CD4-positive, CD25-positive, alpha-beta regulatory T cell (primary cell): Measurements from ENCODE around the gene HECTD1. TPM values are rescaled to one million over a fixed set of nuclear protein-coding genes. Genes with fewer than 3 reads are reported as not detected.
"Not testable (repeated sequence)": the region's sequence is repeated elsewhere in the genome, so short reads cannot be mapped to it uniquely, and the experiment has no call there.

Experiments
- ATAC-seq, 2 donors: fragments of 150-1000 bp; cut with Tn5 transposase; one replicate each; pipeline ENCODE4 v1.10.0; 2021; ENCODE audit warnings: low read depth in 2 of 2, moderate number of reproducible peaks in 2 of 2, moderate library complexity in 1 of 2
- DNase-seq, 3 donors: peaks; one replicate each; pipeline versions ENCODE4 v3.0.0 to v3.0.0-alpha.2; 2012 to 2022; ENCODE audit warnings: mixed read lengths in 1 of 3
- H3K27ac ChIP-seq: one replicate; pipeline ENCODE4 v1.7.0; 2013; ENCODE audit warnings: mild to moderate bottlenecking, low read length; ENCODE audit not compliant: insufficient read depth, poor library complexity, severe bottlenecking
- H3K27me3 ChIP-seq: one replicate; pipeline ENCODE4 v1.7.0; 2013; ENCODE audit warnings: low read length; ENCODE audit not compliant: control insufficient read depth, insufficient read depth
- H3K36me3 ChIP-seq: one replicate; pipeline ENCODE4 v1.7.0; 2013; ENCODE audit warnings: mild to moderate bottlenecking, low read length, moderate library complexity; ENCODE audit not compliant: control insufficient read depth, insufficient read depth
- H3K4me1 ChIP-seq: 2 replicates; pipeline ENCODE4 v1.7.0; 2013; ENCODE audit warnings: mild to moderate bottlenecking, low read length; ENCODE audit not compliant: insufficient read depth, control insufficient read depth, poor library complexity, severe bottlenecking
- H3K4me3 ChIP-seq: one replicate; pipeline ENCODE4 v1.7.0; 2013; ENCODE audit warnings: low read depth, mild to moderate bottlenecking, low read length, moderate library complexity
- H3K9me3 ChIP-seq, 2 experiments: 1 replicate in 1 of 2; 2 replicates in 1 of 2; pipeline ENCODE4 v1.7.0; 2013; ENCODE audit warnings: low read length in 2 of 2, mild to moderate bottlenecking in 1 of 2, moderate library complexity in 1 of 2; ENCODE audit not compliant: control insufficient read depth in 2 of 2
- H3K27ac Mint-ChIP-seq, 3 donors: one replicate each; pipeline ENCODE4 v1.8.0; 2020 to 2022; ENCODE audit warnings: mild to moderate bottlenecking in 3 of 3, mixed read lengths in 3 of 3, moderate library complexity in 2 of 3
- H3K27me3 Mint-ChIP-seq: one replicate; pipeline ENCODE4 v1.8.0; 2022; ENCODE audit warnings: mild to moderate bottlenecking, mixed read lengths
- H3K36me3 Mint-ChIP-seq: one replicate; pipeline ENCODE4 v1.8.0; 2020; ENCODE audit warnings: mixed read lengths
- H3K4me1 Mint-ChIP-seq, 4 donors: one replicate each; pipeline ENCODE4 v1.8.0; 2020 to 2022; ENCODE audit warnings: mixed read lengths in 4 of 4, mild to moderate bottlenecking in 1 of 4
- H3K4me3 Mint-ChIP-seq, 4 donors: one replicate each; pipeline ENCODE4 v1.8.0; 2020 to 2022; ENCODE audit warnings: mild to moderate bottlenecking in 4 of 4, mixed read lengths in 4 of 4, moderate library complexity in 3 of 4
- H3K9me3 Mint-ChIP-seq, 7 donors: one replicate each; pipeline ENCODE4 v1.8.0; 2020 to 2022; ENCODE audit warnings: mixed read lengths in 7 of 7, mild to moderate bottlenecking in 3 of 7, moderate library complexity in 2 of 7
- polyA plus RNA-seq, 4 donors: library from polyadenylated mRNA; unstranded; fragments of 300-500 nt; fragmentation: Illumina TruSeq; gene quantifications; one replicate each; pipeline ENCODE4 v1.2.3, GENCODE V29; 2021
- total RNA-seq: library from RNA; stranded (reverse); gene quantifications from one replicate; pipeline ENCODE4 v1.2.3, GENCODE V29; 2022

The HECTD1 gene
- total and polyA plus RNA-seq, 5 donors from 2014 or later: 25.3 to 172 (median 27.1) TPM

GRCh38 chr14:31190219-31190603 is 17.4 kb downstream of the HECTD1 start:
- peaks cover 29 to 59% (median 39%) of the 10 kb centered on the region in 4 donors for H3K4me1 Mint-ChIP-seq
- Histone ChIP-seq H3K27ac (no peak overlapping the region), H3K4me3 (no peak overlapping the region), H3K4me1 (peaks cover 3% of the 10 kb centered on the region), H3K27me3 (no peaks in the 10 kb centered on the region), H3K36me3 (peaks cover 25% of the 10 kb centered on the region), H3K9me3 (no peaks in the 10 kb centered on the region)
- H3K9me3 Mint-ChIP-seq: peaks cover 0 to 1% (median 0%) of the 10 kb centered on the region in 7 donors
- no peak for DNase-seq
- peak overlapping the region in 2 of 4 donors; percentile 1 to 48 for H3K4me3 Mint-ChIP-seq
- peaks cover 23% of the 10 kb centered on the region for H3K36me3 Mint-ChIP-seq
- peak overlapping the region; percentile 32 to 50 (median 49) for H3K27ac Mint-ChIP-seq
- ATAC-seq: no peak
- no peaks in the 10 kb centered on the region for H3K27me3 Mint-ChIP-seq

GRCh38 chr14:31189346-31190218 is 18.0 kb downstream of the HECTD1 start:
- H3K27me3 ChIP-seq: no peaks in the 10 kb centered on the region
- H3K27me3 Mint-ChIP-seq: no peaks in the 10 kb centered on the region
- no peak overlapping the region for H3K4me3 ChIP-seq
- DNase-seq (no peak), ATAC-seq (no peak)
- H3K27ac ChIP-seq: no peak overlapping the region
- no peaks in the 10 kb centered on the region for H3K9me3 ChIP-seq
- peaks cover 23 to 57% (median 34%) of the 10 kb centered on the region in 4 donors for H3K4me1 Mint-ChIP-seq
- H3K4me1 ChIP-seq: no peaks in the 10 kb centered on the region
- peaks cover 23% of the 10 kb centered on the region for H3K36me3 ChIP-seq
- peak overlapping the region in 1 of 4 donors; percentile 38 for H3K4me3 Mint-ChIP-seq
- peaks cover 23% of the 10 kb centered on the region for H3K36me3 Mint-ChIP-seq
- H3K27ac Mint-ChIP-seq: peak overlapping the region in 2 of 3 donors; percentile 50 to 85
- H3K9me3 Mint-ChIP-seq: peaks cover 0 to 1% (median 0%) of the 10 kb centered on the region in 7 donors

GRCh38 chr14:31188744-31189143 is 18.8 kb downstream of the HECTD1 start:
- Histone ChIP-seq H3K4me1 (no peaks in the 10 kb centered on the region), H3K27me3 (no peaks in the 10 kb centered on the region), H3K9me3 (no peaks in the 10 kb centered on the region), H3K4me3 (no peak overlapping the region), H3K36me3 (peaks cover 22% of the 10 kb centered on the region), H3K27ac (no peak overlapping the region)
- no peak overlapping the region for H3K4me3 Mint-ChIP-seq
- H3K9me3 Mint-ChIP-seq: peaks cover 0 to 1% (median 0%) of the 10 kb centered on the region in 7 donors
- peaks cover 21 to 54% (median 27%) of the 10 kb centered on the region in 4 donors for H3K4me1 Mint-ChIP-seq
- H3K36me3 Mint-ChIP-seq: peaks cover 18% of the 10 kb centered on the region
- ATAC-seq (no peak), DNase-seq (no peak)
- no peaks in the 10 kb centered on the region for H3K27me3 Mint-ChIP-seq
- H3K27ac Mint-ChIP-seq: peak overlapping the region; percentile 28 to 85 (median 70)

GRCh38 chr14:31182016-31182415 is 25.6 kb downstream of the HECTD1 start:
- not testable (repeated sequence) for H3K4me3 Mint-ChIP-seq, H3K9me3 ChIP-seq, DNase-seq, H3K4me1 ChIP-seq, H3K27ac ChIP-seq, ATAC-seq, H3K27me3 ChIP-seq, H3K9me3 Mint-ChIP-seq, H3K27me3 Mint-ChIP-seq, H3K4me3 ChIP-seq
- peaks cover 20% of the 10 kb centered on the region for H3K36me3 ChIP-seq
- H3K4me1 Mint-ChIP-seq: peaks cover 16 to 45% (median 20%) of the 10 kb centered on the region in 4 donors
- peaks cover 14% of the 10 kb centered on the region for H3K36me3 Mint-ChIP-seq
- peak overlapping the region in 1 of 3 donors; percentile 20 for H3K27ac Mint-ChIP-seq

- H3K27ac ChIP-seq: no peak overlapping the region
- Mint-ChIP-seq H3K9me3 (no peaks in the 10 kb centered on the region), H3K27ac (peak overlapping the region; percentile 20 to 84 (median 78)), H3K4me1 (peaks cover 16 to 45% (median 20%) of the 10 kb centered on the region in 4 donors), H3K4me3 (peak overlapping the region in 1 of 4 donors; percentile 27), H3K36me3 (peaks cover 17% of the 10 kb centered on the region), H3K27me3 (no peaks in the 10 kb centered on the region)
- DNase-seq (no peak), ATAC-seq (no peak)
- no peaks in the 10 kb centered on the region for H3K27me3 ChIP-seq
- no peaks in the 10 kb centered on the region for H3K4me1 ChIP-seq
- H3K4me3 ChIP-seq: no peak overlapping the region
- peaks cover 23% of the 10 kb centered on the region for H3K36me3 ChIP-seq
- H3K9me3 ChIP-seq: no peaks in the 10 kb centered on the region
Observed at GRCh38 chr14:31181271-31181670, 26.3 kb downstream of the HECTD1 start.

GRCh38 chr14:31180299-31181051 is 27.1 kb downstream of the HECTD1 start:
- no peak overlapping the region for H3K27ac ChIP-seq
- DNase-seq (no peak), ATAC-seq (no peak)
- H3K36me3 Mint-ChIP-seq: peaks cover 11% of the 10 kb centered on the region
- H3K9me3 Mint-ChIP-seq: no peaks in the 10 kb centered on the region
- peaks cover 28% of the 10 kb centered on the region for H3K36me3 ChIP-seq
- H3K27ac Mint-ChIP-seq: peak overlapping the region in 2 of 3 donors; percentile 69 to 78
- no peaks in the 10 kb centered on the region for H3K27me3 ChIP-seq
- no peak overlapping the region for H3K4me3 Mint-ChIP-seq
- H3K27me3 Mint-ChIP-seq: no peaks in the 10 kb centered on the region
- no peaks in the 10 kb centered on the region for H3K4me1 ChIP-seq
- no peaks in the 10 kb centered on the region for H3K9me3 ChIP-seq
- no peak overlapping the region for H3K4me3 ChIP-seq
- H3K4me1 Mint-ChIP-seq: peaks cover 11 to 39% (median 19%) of the 10 kb centered on the region in 4 donors

- Mint-ChIP-seq H3K9me3 (no peaks in the 10 kb centered on the region), H3K27ac (no peak overlapping the region), H3K4me3 (no peak overlapping the region), H3K4me1 (peaks cover 3 to 12% (median 7%) of the 10 kb centered on the region in 4 donors), H3K27me3 (no peaks in the 10 kb centered on the region), H3K36me3 (peaks cover 29% of the 10 kb centered on the region)
- H3K9me3 ChIP-seq: no peaks in the 10 kb centered on the region
- no peak for DNase-seq
- no peak for ATAC-seq
- no peaks in the 10 kb centered on the region for H3K27me3 ChIP-seq
- H3K4me3 ChIP-seq: no peak overlapping the region
- H3K27ac ChIP-seq: no peak overlapping the region
- H3K36me3 ChIP-seq: peaks cover 78% of the 10 kb centered on the region
- H3K4me1 ChIP-seq: no peaks in the 10 kb centered on the region
Observed at GRCh38 chr14:31174433-31174832, 33.2 kb downstream of the HECTD1 start.
